ENCODE results near the gene OR6T1. TPM values are rescaled to one million over a fixed set of nuclear protein-coding genes. Genes with fewer than 3 reads are reported as not detected.

OR6T1 gene, protein sequence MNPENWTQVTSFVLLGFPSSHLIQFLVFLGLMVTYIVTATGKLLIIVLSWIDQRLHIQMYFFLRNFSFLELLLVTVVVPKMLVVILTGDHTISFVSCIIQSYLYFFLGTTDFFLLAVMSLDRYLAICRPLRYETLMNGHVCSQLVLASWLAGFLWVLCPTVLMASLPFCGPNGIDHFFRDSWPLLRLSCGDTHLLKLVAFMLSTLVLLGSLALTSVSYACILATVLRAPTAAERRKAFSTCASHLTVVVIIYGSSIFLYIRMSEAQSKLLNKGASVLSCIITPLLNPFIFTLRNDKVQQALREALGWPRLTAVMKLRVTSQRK
- not detected in 2 replicates for total RNA-seq

DNA sequence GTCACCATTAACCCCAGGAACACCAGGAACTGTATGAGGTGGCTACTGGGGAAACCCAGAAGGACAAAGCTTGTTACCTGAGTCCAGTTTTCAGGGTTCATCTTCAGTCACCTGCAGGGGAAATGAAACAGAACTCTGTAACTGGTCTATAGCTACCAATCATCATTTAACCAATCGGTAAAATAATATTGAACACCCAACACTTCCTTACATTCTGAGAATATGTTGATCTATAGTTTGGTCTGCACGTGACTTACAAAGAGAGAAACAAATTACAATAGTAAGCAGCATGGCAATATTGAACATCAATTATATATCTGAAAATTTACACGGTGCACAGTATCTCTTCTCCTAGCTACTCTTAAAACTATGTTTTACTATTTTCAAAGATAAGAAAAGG is at the start of gene OR6T1:
OR6T1 (minus strand) TSS at position 101 of the 400 bp plus-strand sequence; CDS start at position 101, 0 bp downstream.

DNA sequence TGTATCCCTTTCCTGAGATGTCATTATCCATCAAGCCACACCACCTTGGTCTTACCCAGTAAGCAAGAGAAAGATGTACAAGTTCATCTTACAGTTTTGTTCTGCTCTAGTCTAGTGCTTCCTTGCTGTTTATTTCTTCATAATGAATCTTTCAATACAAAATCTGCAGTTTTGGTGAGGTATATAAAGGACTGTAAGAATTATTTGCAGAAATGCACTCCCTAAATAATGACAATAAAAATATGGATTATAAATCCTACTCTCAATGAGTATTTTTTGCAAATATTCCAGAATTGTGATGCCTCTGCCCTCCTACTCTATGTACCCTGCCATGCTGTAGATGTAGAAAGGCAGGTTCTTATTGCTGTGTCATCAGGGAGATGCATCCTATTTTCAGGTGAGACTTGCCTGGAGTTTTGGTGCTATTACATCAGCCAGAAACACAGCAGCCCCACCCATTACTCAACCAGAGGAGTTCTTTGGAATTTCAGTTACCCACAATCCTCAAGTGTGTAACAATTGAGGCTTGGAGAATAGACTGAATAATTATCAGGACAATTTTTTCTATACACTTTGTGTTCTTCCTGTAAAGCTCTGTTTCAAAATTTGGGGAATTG is 34.2 kb upstream of the OR6T1 start, which contains the start of gene OR10S1:
OR10S1 (minus strand) TSS at position 51 of the 617 bp plus-strand sequence. CDS start 117 bp downstream, outside the sequence.

DNA sequence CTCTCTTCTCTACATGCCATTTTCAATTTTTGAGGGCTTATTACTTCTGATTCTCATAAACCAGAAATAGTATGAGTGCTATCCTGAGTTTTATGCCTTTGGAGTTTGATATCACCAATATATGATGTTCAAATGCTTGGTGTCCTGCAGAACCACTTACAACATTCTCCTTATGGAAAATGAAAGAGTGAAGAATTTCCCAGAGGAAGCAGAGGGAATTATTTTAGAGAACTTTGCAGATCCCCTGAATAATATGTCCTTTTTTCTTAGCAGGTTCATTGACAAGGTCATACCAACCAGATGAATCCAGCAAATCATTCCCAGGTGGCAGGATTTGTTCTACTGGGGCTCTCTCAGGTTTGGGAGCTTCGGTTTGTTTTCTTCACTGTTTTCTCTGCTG is 4.3 kb downstream of the OR6T1 start, which contains the start of gene OR4D5:
OR4D5 (plus strand) TSS at position 301 of the 400 bp plus-strand sequence; CDS start at position 301, 0 bp downstream.

DNA sequence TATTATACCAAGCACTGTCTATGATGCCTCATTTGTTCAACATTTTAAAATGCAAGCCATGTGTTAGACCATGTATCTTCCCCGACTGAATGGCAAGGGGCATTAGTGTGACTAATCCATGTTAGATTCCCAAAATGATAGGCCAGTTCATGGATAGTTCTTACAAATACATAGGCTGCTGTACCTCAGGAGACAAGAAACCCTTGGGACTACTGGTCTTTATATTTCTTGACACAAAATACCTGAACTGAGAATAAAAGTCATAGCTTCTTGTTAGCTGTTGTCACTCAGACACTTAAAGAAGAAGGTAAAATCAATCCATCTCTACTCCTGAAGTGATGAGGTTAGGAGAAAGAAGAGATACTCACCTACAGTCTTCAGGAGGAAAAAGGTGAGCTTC is 41.8 kb downstream of the OR6T1 start, which contains the start of gene OR8D4:
OR8D4 (plus strand) TSS at position 301 of the 400 bp plus-strand sequence. CDS start 4,265 bp downstream, outside the sequence.

Other genes starting within 250 kb of the OR6T1 start
- 9.0 and 10.4 TPM in 2 replicates for gene ZNF202, start 202.2 kb downstream of the OR6T1 start, total RNA-seq
- not detected in 2 replicates for gene OR6X1, start 189.3 kb downstream of the OR6T1 start, total RNA-seq
- 0.09 TPM in 1 of 2 replicates, not detected in the other for gene OR6M1, start 137.5 kb downstream of the OR6T1 start, total RNA-seq
- not detected in 2 replicates for gene TMEM225, start 58.2 kb downstream of the OR6T1 start, total RNA-seq
- gene OR8D4, start 41.7 kb downstream of the OR6T1 start, total RNA-seq: under 0.01 TPM in 1 of 2 replicates, not detected in the other
- gene OR4D5, start 4.2 kb downstream of the OR6T1 start, total RNA-seq: not detected in 2 replicates
- not detected in 2 replicates for gene OR10S1, start 33.9 kb upstream of the OR6T1 start, total RNA-seq
- gene OR10G6, start 51.3 kb upstream of the OR6T1 start, total RNA-seq: not detected in 2 replicates
- 0.09 TPM in 1 of 2 replicates, not detected in the other for gene OR10G4, start 69.2 kb upstream of the OR6T1 start, total RNA-seq
- not detected in 2 replicates for gene OR10G9, start 79.2 kb upstream of the OR6T1 start, total RNA-seq
- not detected in 2 replicates for gene OR10G8, start 83.0 kb upstream of the OR6T1 start, total RNA-seq
- not detected in 2 replicates for gene OR10G7, start 97.5 kb upstream of the OR6T1 start, total RNA-seq
- gene VWA5A, start 171.6 kb upstream of the OR6T1 start, total RNA-seq: 6.1 and 8.3 TPM in 2 replicates
- not detected in 2 replicates for gene OR10D3, start 239.5 kb upstream of the OR6T1 start, total RNA-seq